ENCODE data around the gene NOS1AP.

Gene NOS1AP

DNA sequence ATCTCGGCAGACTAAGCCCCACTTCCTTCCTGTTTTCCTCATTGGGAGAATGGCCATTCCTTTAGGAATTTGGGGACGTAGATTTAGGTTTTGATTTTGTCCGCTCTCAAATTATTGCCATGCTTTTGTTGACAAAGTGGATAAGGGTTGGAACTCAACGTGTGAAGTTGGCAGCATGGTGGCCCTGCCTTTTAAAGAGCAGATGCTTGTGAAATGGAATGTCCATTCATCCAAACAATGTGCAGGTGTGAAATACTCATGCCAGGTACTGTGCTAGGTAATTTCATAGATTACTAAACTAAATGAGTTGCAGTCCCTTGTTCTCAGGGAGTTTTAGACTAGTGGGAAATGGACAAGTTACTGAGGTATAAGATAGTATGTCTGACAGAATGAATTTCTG is 232.2 kb downstream of the NOS1AP start:
- Histone ChIP-seq H3K36me3 (replicated peaks) (no peaks in the 10 kb centered on the region), H3K27ac (no peak overlapping the region), H3K4me3 (ENCODE audit: low read depth, low read length) (no peak overlapping the region), H3K27me3 (replicated peaks) (no peaks in the 10 kb centered on the region)
- TF ChIP-seq, protein P1, sequence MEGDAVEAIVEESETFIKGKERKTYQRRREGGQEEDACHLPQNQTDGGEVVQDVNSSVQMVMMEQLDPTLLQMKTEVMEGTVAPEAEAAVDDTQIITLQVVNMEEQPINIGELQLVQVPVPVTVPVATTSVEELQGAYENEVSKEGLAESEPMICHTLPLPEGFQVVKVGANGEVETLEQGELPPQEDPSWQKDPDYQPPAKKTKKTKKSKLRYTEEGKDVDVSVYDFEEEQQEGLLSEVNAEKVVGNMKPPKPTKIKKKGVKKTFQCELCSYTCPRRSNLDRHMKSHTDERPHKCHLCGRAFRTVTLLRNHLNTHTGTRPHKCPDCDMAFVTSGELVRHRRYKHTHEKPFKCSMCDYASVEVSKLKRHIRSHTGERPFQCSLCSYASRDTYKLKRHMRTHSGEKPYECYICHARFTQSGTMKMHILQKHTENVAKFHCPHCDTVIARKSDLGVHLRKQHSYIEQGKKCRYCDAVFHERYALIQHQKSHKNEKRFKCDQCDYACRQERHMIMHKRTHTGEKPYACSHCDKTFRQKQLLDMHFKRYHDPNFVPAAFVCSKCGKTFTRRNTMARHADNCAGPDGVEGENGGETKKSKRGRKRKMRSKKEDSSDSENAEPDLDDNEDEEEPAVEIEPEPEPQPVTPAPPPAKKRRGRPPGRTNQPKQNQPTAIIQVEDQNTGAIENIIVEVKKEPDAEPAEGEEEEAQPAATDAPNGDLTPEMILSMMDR (IDR thresholded peaks at IDR 0.05; ENCODE audit: low read depth, low read length, missing control alignments): no peak
- no peak for DNase-seq
- in situ Hi-C loops (cut with HindIII; ENCODE audit: low pct_ligation_motif_present, low sequenced_read_pairs): no loop called here

DNA sequence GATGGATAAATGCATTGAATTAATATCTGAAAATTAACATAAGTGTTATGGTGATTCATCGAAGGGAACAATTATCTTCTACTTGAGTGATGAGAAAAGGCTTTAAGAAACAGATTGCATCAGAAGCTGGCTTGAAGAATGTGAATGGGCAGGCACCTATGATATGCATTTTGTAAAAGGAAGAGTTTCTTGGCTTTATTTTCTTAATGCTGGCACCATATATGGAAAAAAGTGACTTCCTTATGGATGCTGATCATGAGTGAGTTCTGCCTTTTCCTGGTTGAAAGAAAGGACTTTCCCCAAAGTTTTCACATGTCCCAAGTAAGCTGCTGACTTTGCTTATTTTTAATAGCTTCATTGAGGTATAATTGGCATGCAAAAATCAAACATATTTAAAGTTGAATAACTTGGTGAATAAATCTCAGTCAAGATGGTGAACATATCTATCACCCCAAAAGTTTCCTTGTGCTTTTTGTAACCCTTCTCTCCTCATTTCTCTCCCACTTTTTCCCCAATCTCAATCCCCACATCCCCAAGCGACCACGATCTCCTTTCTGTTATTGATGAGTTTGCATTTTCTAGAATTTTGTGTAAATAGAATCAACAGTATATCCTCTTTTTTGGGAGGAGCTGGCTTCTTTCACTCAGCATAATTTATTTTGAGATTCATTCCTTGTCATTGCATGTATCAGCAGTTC is 233.0 kb downstream of the NOS1AP start:
- TF ChIP-seq, protein P1 (IDR thresholded peaks at IDR 0.05; ENCODE audit: low read depth, low read length, missing control alignments): no peak
- no peaks in the 10 kb centered on the region for H3K36me3 ChIP-seq (replicated peaks)
- no peak for DNase-seq
- H3K27me3 ChIP-seq (replicated peaks): no peaks in the 10 kb centered on the region
- in situ Hi-C loops (cut with HindIII; ENCODE audit: low pct_ligation_motif_present, low sequenced_read_pairs): no loop called here
- H3K27ac ChIP-seq: peak overlapping the region; percentile 18
- H3K4me3 ChIP-seq (ENCODE audit: low read depth, low read length): no peak overlapping the region

DNA sequence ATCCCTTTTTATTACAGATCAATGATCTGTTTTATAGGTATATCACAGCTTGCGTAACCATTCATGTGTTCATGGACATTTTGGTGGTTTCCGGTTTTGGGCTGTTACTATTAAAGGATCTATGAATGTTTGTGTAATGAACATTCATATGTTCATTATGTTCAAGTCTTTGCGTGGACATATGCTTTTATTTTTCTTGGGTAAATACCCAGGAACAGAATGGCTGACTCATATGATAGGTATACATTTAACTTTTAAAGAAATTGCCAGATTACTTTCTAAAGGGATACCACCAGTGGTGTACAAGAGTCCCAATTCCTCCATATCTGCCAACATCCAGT is 233.5 kb downstream of the NOS1AP start:
- in situ Hi-C loops (cut with HindIII; ENCODE audit: low pct_ligation_motif_present, low sequenced_read_pairs): no loop called here
- no peaks in the 10 kb centered on the region for H3K36me3 ChIP-seq (replicated peaks)
- H3K27ac ChIP-seq: peak overlapping the region; percentile 18
- peak; percentile 54 for DNase-seq
- H3K27me3 ChIP-seq (replicated peaks): no peaks in the 10 kb centered on the region
- TF ChIP-seq, protein P1 (IDR thresholded peaks at IDR 0.05; ENCODE audit: low read depth, low read length, missing control alignments): no peak
- H3K4me3 ChIP-seq (ENCODE audit: low read depth, low read length): no peak overlapping the region

DNA sequence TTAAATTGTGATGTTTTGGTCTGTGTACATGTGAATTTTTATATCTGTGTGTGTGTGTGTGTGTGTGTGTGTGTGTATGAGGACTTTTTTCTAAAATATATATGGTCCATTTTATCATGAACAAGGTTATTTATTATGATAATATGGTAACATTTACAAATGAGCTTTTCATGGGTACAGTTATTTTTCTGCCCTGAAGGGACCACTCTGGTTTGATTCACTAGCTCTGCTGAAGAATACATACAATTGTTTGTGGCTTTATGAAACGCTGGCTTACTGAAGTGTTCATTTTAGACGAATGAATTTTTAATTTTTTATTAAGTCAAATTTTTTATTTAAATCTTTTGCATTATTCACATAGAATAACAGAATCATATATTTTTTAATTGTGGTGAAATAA is 235.2 kb downstream of the NOS1AP start:
- Histone ChIP-seq H3K27me3 (replicated peaks) (no peaks in the 10 kb centered on the region), H3K4me3 (ENCODE audit: low read depth, low read length) (no peak overlapping the region), H3K36me3 (replicated peaks) (no peaks in the 10 kb centered on the region), H3K27ac (no peak overlapping the region)
- in situ Hi-C loops (cut with HindIII; ENCODE audit: low pct_ligation_motif_present, low sequenced_read_pairs): no loop called here
- DNase-seq: no peak
- TF ChIP-seq, protein P1 (IDR thresholded peaks at IDR 0.05; ENCODE audit: low read depth, low read length, missing control alignments): no peak

DNA sequence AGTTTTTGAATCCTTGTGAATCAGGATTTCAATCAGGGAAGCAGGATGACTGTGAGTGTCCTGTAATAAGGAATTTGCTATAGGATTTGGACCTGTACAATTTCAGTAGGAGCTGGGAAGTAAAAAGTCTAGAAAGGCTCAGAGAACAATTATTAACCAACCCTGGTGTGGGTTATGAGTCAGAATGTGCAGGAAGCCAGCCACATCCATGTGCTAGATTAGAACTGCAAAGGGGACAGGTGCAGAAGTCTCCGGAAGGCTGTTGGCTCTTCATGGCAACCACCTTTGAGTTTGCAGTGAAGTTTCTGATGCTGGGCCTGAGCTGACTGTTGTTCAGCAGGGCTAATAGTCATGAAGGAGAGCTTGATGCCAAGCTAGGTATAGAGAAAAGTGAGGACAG is 236.5 kb downstream of the NOS1AP start:
- no peak overlapping the region for H3K4me3 ChIP-seq (ENCODE audit: low read depth, low read length)
- no peaks in the 10 kb centered on the region for H3K27me3 ChIP-seq (replicated peaks)
- peak; percentile 43 for DNase-seq
- no peak overlapping the region for H3K27ac ChIP-seq
- TF ChIP-seq, protein P1 (IDR thresholded peaks at IDR 0.05; ENCODE audit: low read depth, low read length, missing control alignments): no peak
- no peaks in the 10 kb centered on the region for H3K36me3 ChIP-seq (replicated peaks)
- in situ Hi-C loops (cut with HindIII; ENCODE audit: low pct_ligation_motif_present, low sequenced_read_pairs): no loop called here

DNA sequence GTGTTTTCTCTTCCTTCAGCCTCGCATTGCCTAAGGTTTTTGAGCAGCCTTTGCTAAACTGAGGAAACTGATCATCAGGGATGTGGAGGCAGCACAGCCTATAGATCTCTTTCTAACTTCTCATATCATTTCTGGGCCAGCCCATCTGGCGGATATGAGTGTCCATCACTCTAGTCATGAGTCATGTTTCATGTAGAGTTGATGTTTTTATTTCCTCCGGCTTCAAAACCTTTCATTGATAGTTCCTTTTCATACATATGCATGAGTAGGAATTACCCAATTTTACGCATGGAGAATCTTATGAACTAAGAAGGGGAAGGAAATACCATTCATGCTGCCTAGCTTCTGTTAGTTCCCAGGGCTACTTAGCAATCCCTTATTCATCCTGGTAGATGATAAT is 240.8 kb downstream of the NOS1AP start:
- TF ChIP-seq, protein P1 (IDR thresholded peaks at IDR 0.05; ENCODE audit: low read depth, low read length, missing control alignments): no peak
- H3K27me3 ChIP-seq (replicated peaks): no peaks in the 10 kb centered on the region
- H3K36me3 ChIP-seq (replicated peaks): no peaks in the 10 kb centered on the region
- H3K4me3 ChIP-seq (ENCODE audit: low read depth, low read length): no peak overlapping the region
- peak; percentile 67 for DNase-seq
- H3K27ac ChIP-seq: peak overlapping the region; percentile 14
- in situ Hi-C loops (cut with HindIII; ENCODE audit: low pct_ligation_motif_present, low sequenced_read_pairs): no loop called here
